K562 (cell line): ENCODE results near the gene EPB41L3. TPM values are rescaled to one million over a fixed set of nuclear protein-coding genes. Genes with fewer than 3 reads are reported as not detected.

Source experiments
- ATAC-seq: fragments of 200-7000 bp; cut with Tn5 transposase; 3 replicates; pipeline ENCODE4 v1.9.1; 2020; ENCODE audit warnings: moderate library complexity
- BruUV-seq: library from RNA; stranded (reverse); fragments of 400-500 nt; replicated peaks from 2 replicates; lab custom pipeline; 2021; lab: Mats Ljungman, UMichigan
- CTCF ChIA-PET: fragments of 300-600 bp; formaldehyde crosslinking; extraction: SDS; loops from one replicate; lab custom pipeline; 2021; ENCODE audit warnings: low intra/inter-chr PET ratio; lab: Yijun Ruan, JAX
- POLR2A ChIA-PET: fragments of 300-600, 350-650 bp; sonication (Branson Sonifier 250); formaldehyde crosslinking; extraction: SDS; loops from one replicate; lab custom pipeline; 2021; ENCODE audit warnings: antibody characterized with exemption, inconsistent platforms; lab: Yijun Ruan, JAX
- DNase-seq, 4 experiments: peaks; one replicate each; pipeline versions ENCODE4 v3.0.0 to v3.0.0-alpha.2; 2011 to 2018; ENCODE audit warnings: low spot score in 3 of 4, mixed read lengths in 3 of 4; ENCODE audit errors: extremely low read depth in 1 of 4
- FAIRE-seq: peaks from 2 replicates; lab custom pipeline; 2011; peaks lifted over from hg19 to GRCh38; lab: Jason Lieb, UNC
- H2AFZ ChIP-seq: 2 replicates; pipeline ENCODE4 v1.6.0; 2011; ENCODE audit warnings: low read depth, low read length, control low read depth, inconsistent platforms
- H3K27ac ChIP-seq: fragments of 200-600 bp; 3 replicates; pipeline ENCODE4 v1.8.0; 2011; ENCODE audit warnings: low read depth, mild to moderate bottlenecking, control low read depth, inconsistent platforms, low read length, moderate library complexity, mixed read lengths; ENCODE audit errors: extremely low read depth
- H3K27me3 ChIP-seq, 2 experiments: fragments of 300-600 bp in 1 of 2; 2 replicates in 1 of 2; 3 replicates in 1 of 2; pipeline versions ENCODE4 v1.6.0 to v1.8.0; 2011; ENCODE audit warnings: inconsistent platforms in 2 of 2, low read length in 2 of 2, mild to moderate bottlenecking in 1 of 2, mixed read lengths in 1 of 2, moderate library complexity in 1 of 2; ENCODE audit not compliant: control insufficient read depth in 2 of 2, insufficient read depth in 2 of 2
- H3K36me3 ChIP-seq: fragments of 300-600 bp; 3 replicates; pipeline ENCODE4 v1.8.0; 2011; ENCODE audit warnings: mild to moderate bottlenecking, low read length, inconsistent platforms; ENCODE audit not compliant: control insufficient read depth, insufficient read depth
- H3K4me1 ChIP-seq, 2 experiments: fragments of 200-600 bp in 1 of 2; replicated peaks in 1 of 2; 2 replicates in 1 of 2; 3 replicates in 1 of 2; pipeline versions ENCODE4 v1.5.1 to v1.8.0; 2011; ENCODE audit warnings: inconsistent platforms in 2 of 2, low read length in 2 of 2, mild to moderate bottlenecking in 1 of 2, mixed read lengths in 1 of 2, moderate library complexity in 1 of 2; ENCODE audit not compliant: control insufficient read depth in 2 of 2, insufficient read depth in 2 of 2
- H3K4me2 ChIP-seq: 2 replicates; pipeline ENCODE4 v1.6.1; 2011; ENCODE audit warnings: low read length, control low read depth, inconsistent platforms, mixed read lengths; ENCODE audit not compliant: insufficient read depth
- H3K4me3 ChIP-seq: fragments of 200-600 bp; sonication (generic), shearing (Covaris generic); 2 replicates; pipeline ENCODE4 v1.5.1; 2016; ENCODE audit warnings: control low read depth, inconsistent platforms
- H3K79me2 ChIP-seq: fragments of 200-600 bp; 3 replicates; pipeline ENCODE4 v1.8.0; 2011; ENCODE audit warnings: low read length, inconsistent platforms; ENCODE audit not compliant: control insufficient read depth, insufficient read depth
- H3K9ac ChIP-seq, 2 experiments: 2 replicates each; pipeline versions ENCODE4 v1.6.0 to v1.6.1; 2011; ENCODE audit warnings: low read depth in 2 of 2, low read length in 2 of 2, control low read depth in 1 of 2, inconsistent platforms in 1 of 2, mild to moderate bottlenecking in 1 of 2, mixed read lengths in 1 of 2; ENCODE audit not compliant: insufficient read depth in 1 of 2
- H3K9me1 ChIP-seq: one replicate; pipeline ENCODE4 v1.6.0; 2011; ENCODE audit warnings: inconsistent platforms, mild to moderate bottlenecking, low read length, moderate library complexity; ENCODE audit not compliant: control insufficient read depth, insufficient read depth
- H3K9me3 ChIP-seq: replicated peaks from 2 replicates; pipeline ENCODE4 v1.5.1; 2011; ENCODE audit warnings: low read depth, low read length, inconsistent platforms; ENCODE audit not compliant: control insufficient read depth, insufficient read depth
- H4K20me1 ChIP-seq: replicated peaks from 2 replicates; pipeline ENCODE4 v1.6.1; 2011; ENCODE audit warnings: low read length, inconsistent platforms, mixed read lengths; ENCODE audit not compliant: control insufficient read depth, insufficient read depth
- ARID1B ChIP-seq: fragments of 450-650 bp; IDR thresholded peaks from 2 replicates; pipeline ENCODE4 v1.6.1; 2016; ENCODE audit warnings: antibody characterized with exemption, mild to moderate bottlenecking, inconsistent platforms
- ASH1L ChIP-seq: fragments of 450-650 bp; IDR thresholded peaks from 2 replicates; pipeline ENCODE4 v1.6.1; 2018; ENCODE audit warnings: borderline replicate concordance, mild to moderate bottlenecking, low read depth; ENCODE audit not compliant: partially characterized antibody
- ATF7 ChIP-seq: fragments of 450-650 bp; IDR thresholded peaks from 2 replicates; pipeline ENCODE4 v1.7.1; 2014; ENCODE audit warnings: mild to moderate bottlenecking, moderate library complexity
- BACH1 ChIP-seq: fragments of 200-800 bp; sonication (Bioruptor generic); IDR thresholded peaks from 2 replicates; pipeline ENCODE4 v1.6.1; 2016; ENCODE audit warnings: missing genetic modification characterization, missing compliant biosample characterization
- ESRRA ChIP-seq: fragments of 450-650 bp; IDR thresholded peaks from 2 replicates; pipeline ENCODE4 v1.6.1; 2014; ENCODE audit warnings: low read depth, mild to moderate bottlenecking, moderate library complexity, borderline replicate concordance
- HNRNPH1 ChIP-seq: fragments of 200-400 bp; formaldehyde crosslinking; optimal IDR thresholded peaks from 2 replicates; pipeline ENCODE3; 2017; ENCODE audit warnings: low read depth, mild to moderate bottlenecking, low read length, moderate library complexity
- KLF1 ChIP-seq: fragments of 450-650 bp; IDR thresholded peaks from 2 replicates; pipeline ENCODE4 v1.6.1; 2016; ENCODE audit warnings: missing genetic modification characterization, missing compliant biosample characterization
- MLX ChIP-seq, 2 experiments: fragments of 450-650 bp in 1 of 2; sonication (generic) in 1 of 2; formaldehyde crosslinking; conservative IDR thresholded peaks; 2 replicates each; pipeline versions ENCODE4 v1.4.0 to v1.8.1; 2020 to 2022; ENCODE audit warnings: mild to moderate bottlenecking in 1 of 2, missing genetic modification reagents in 1 of 2
- MYBL2 ChIP-seq, 2 experiments: fragments of 450-650 bp in 1 of 2; sonication (generic) in 1 of 2; formaldehyde crosslinking in 1 of 2; IDR thresholded peaks; 2 replicates each; pipeline versions ENCODE4 v1.6.1 to v1.8.1; 2017 to 2022; ENCODE audit warnings: borderline replicate concordance in 1 of 2, inconsistent platforms in 1 of 2, low read depth in 1 of 2, mild to moderate bottlenecking in 1 of 2, missing genetic modification reagents in 1 of 2, moderate library complexity in 1 of 2
- NFE2 ChIP-seq: IDR thresholded peaks from 2 replicates; pipeline ENCODE4 v1.6.1; 2014; ENCODE audit warnings: antibody characterized with exemption, low read depth
- NR2C1 ChIP-seq, 2 experiments: fragments of 450-650 bp; IDR thresholded peaks; 2 replicates each; pipeline ENCODE4 v1.6.1; 2017; ENCODE audit warnings: mild to moderate bottlenecking in 2 of 2, antibody characterized with exemption in 1 of 2, inconsistent platforms in 1 of 2, missing compliant biosample characterization in 1 of 2, missing genetic modification characterization in 1 of 2
- PCBP1 ChIP-seq: fragments of 200-400 bp; formaldehyde crosslinking; IDR thresholded peaks from 2 replicates; pipeline ENCODE4 v1.6.1; 2018; ENCODE audit warnings: mild to moderate bottlenecking, low read depth, low read length; ENCODE audit not compliant: poor library complexity, severe bottlenecking
- PML ChIP-seq: IDR thresholded peaks from 2 replicates; pipeline ENCODE4 v1.6.1; 2012; ENCODE audit warnings: low read length, inconsistent platforms
- RCOR1 ChIP-seq, 2 experiments: IDR thresholded peaks; 2 replicates each; pipeline ENCODE4 v1.6.1; 2012; ENCODE audit warnings: low read depth in 2 of 2, low read length in 2 of 2, borderline replicate concordance in 1 of 2, improper control_type of control experiment in 1 of 2
- STAT5B ChIP-seq: fragments of 250-450 bp; sonication (Bioruptor Pico); IDR thresholded peaks from 2 replicates; pipeline ENCODE4 v1.8.0; 2021; ENCODE audit warnings: mild to moderate bottlenecking, inconsistent platforms
- YY1 ChIP-seq, 3 experiments: IDR thresholded peaks; 2 replicates each; pipeline ENCODE4 v1.6.1; 2011; ENCODE audit warnings: low read length in 2 of 3, mild to moderate bottlenecking in 2 of 3, moderate library complexity in 2 of 3, borderline replicate concordance in 1 of 3, control low read depth in 1 of 3, low read depth in 1 of 3; ENCODE audit not compliant: insufficient read depth in 3 of 3, insufficient replicate concordance in 2 of 3, control insufficient read depth in 1 of 3, insufficient read length in 1 of 3; ENCODE audit errors: extremely low read depth in 1 of 3
- ZBTB17 ChIP-seq: fragments of 450-650 bp; formaldehyde crosslinking; IDR thresholded peaks from 2 replicates; pipeline ENCODE4 v1.4.0; 2020; ENCODE audit warnings: mild to moderate bottlenecking
- ZNF695 ChIP-seq: fragments of 450-650 bp; formaldehyde crosslinking; IDR thresholded peaks from 2 replicates; pipeline ENCODE4 v1.4.0; 2020; ENCODE audit warnings: mild to moderate bottlenecking, moderate library complexity
- WGBS: fragments of 100-300 bp; shearing (Covaris generic); methylation state at CpG from one replicate; pipeline ENCODE4 v1.1.6; 2016; ENCODE audit warnings: low coverage, mixed read lengths; ENCODE audit not compliant: insufficient coverage; ENCODE audit errors: missing lambda C conversion rate; 5-methylcytosine and 5-hydroxymethylcytosine counted together
- in situ Hi-C: fragments of 300-500 bp; cut with MboI; formaldehyde crosslinking; loops from 4 replicates; pipeline ENCODE4 v1.15.0; 2018; ENCODE audit warnings: inconsistent platforms, mixed read lengths
- intact Hi-C: fragments of 100-400 bp; cut with micrococcal nuclease; formaldehyde crosslinking; loops from 2 replicates; pipeline ENCODE4 v1.14.2; 2022
- polyA plus RNA-seq, 8 experiments: library from polyadenylated mRNA; depleted of rRNA in 4 of 8; stranded (reverse) in 5 of 8; unstranded in 3 of 8; fragments of >200 nt; fragmentation: Nextera tagmentation in 2 of 8; fragmentation: Illumina TruSeq in 1 of 8; extraction: Ambion mirVana in 2 of 8; extraction: Trizol in 1 of 8; gene quantifications; 2 replicates each; pipeline versions ENCODE4 v1.2.1 to v1.2.3, GENCODE V29; 2011 to 2014; ENCODE audit warnings: inconsistent platforms in 1 of 8, missing spikeins in 1 of 8
- total RNA-seq, 7 experiments: library from RNA; depleted of rRNA in 6 of 7; stranded (reverse); fragments of >200 nt in 6 of 7; fragmentation: Illumina TruSeq in 2 of 7; extraction: Trizol in 2 of 7; gene quantifications; 2 replicates each; pipeline versions ENCODE4 v1.2.1 to v1.2.3, GENCODE V29; 2011 to 2021; ENCODE audit warnings: low replicate concordance in 1 of 7
- TF ChIP-seq, protein P1 (sequence below): fragments of 250-450 bp; sonication (Bioruptor Pico); IDR thresholded peaks from 2 replicates; pipeline ENCODE4 v1.4.0; 2020; ENCODE audit warnings: mild to moderate bottlenecking

EPB41L3 gene
- total and polyA plus RNA-seq, 9 of the 15 experiments (the other 6 are each of a cell fraction or from before 2014, with no cell fraction given), result 0.44 to 0.49 TPM; not detected in 7

GRCh38 chr18:5422626-5423025, 121.2 kb downstream of the EPB41L3 start:
- 0% methylated on average over 3 of the region's 3 CpGs for WGBS
- no peaks in the 10 kb centered on the region for H3K36me3 ChIP-seq
- TF ChIP-seq STAT5B (CRISPR knock-in tag) (no peak), ATF7 (no peak), ESRRA (no peak), NFE2 (no peak), HNRNPH1 (no peak), NR2C1 (IDR thresholded peaks at IDR 0.05) (no peak), NR2C1 (tag; IDR thresholded peaks at IDR 0.05) (no peak), ASH1L (no peak), MLX (CRISPR knock-in tag; conservative IDR thresholded peaks at IDR 0.05) (no peak), KLF1 (no peak), YY1 (IDR thresholded peaks at IDR 0.05; ENCODE audit: borderline replicate concordance in 1 of 3, control insufficient read depth in 1 of 3, extremely low read depth in 1 of 3, insufficient read depth in 3 of 3, insufficient read length in 1 of 3, insufficient replicate concordance in 2 of 3, low read depth in 1 of 3, low read length in 2 of 3) (no peak), MYBL2 (IDR thresholded peaks at IDR 0.05; ENCODE audit: low read depth) (no peak), MYBL2 (CRISPR knock-in tag; IDR thresholded peaks at IDR 0.05; ENCODE audit: borderline replicate concordance) (no peak), ARID1B (no peak), ZNF695 (CRISPR knock-in tag) (no peak), PCBP1 (no peak), RCOR1 (IDR thresholded peaks at IDR 0.05; ENCODE audit: borderline replicate concordance in 1 of 2, low read depth in 2 of 2, low read length in 2 of 2) (no peak), PML (no peak), BACH1 (no peak), ZBTB17 (CRISPR knock-in tag) (no peak)
- TF ChIP-seq, protein P1, sequence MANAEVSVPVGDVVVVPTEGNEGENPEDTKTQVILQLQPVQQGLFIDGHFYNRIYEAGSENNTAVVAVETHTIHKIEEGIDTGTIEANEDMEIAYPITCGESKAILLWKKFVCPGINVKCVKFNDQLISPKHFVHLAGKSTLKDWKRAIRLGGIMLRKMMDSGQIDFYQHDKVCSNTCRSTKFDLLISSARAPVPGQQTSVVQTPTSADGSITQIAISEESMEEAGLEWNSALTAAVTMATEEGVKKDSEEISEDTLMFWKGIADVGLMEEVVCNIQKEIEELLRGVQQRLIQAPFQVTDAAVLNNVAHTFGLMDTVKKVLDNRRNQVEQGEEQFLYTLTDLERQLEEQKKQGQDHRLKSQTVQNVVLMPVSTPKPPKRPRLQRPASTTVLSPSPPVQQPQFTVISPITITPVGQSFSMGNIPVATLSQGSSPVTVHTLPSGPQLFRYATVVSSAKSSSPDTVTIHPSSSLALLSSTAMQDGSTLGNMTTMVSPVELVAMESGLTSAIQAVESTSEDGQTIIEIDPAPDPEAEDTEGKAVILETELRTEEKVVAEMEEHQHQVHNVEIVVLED, result no peak
- FAIRE-seq (no peak), ATAC-seq (no peak), DNase-seq (no peak)
- ChIA-PET CTCF (no interaction called here), POLR2A (no interaction called here)
- no peak overlapping the region for H2AFZ ChIP-seq
- H3K4me2 ChIP-seq, result no peak overlapping the region
- H3K9me1 ChIP-seq, result no peaks in the 10 kb centered on the region
- H3K27me3 ChIP-seq, result no peaks in the 10 kb centered on the region
- H3K9me3 ChIP-seq, result no peaks in the 10 kb centered on the region
- in situ Hi-C loops, result no loop called here
- no peaks in the 10 kb centered on the region for H3K4me1 ChIP-seq
- no peaks in the 10 kb centered on the region for H4K20me1 ChIP-seq
- H3K4me3 ChIP-seq, result no peak overlapping the region
- H3K27ac ChIP-seq, result no peak overlapping the region
- intact Hi-C loops, result no loop called here
- H3K9ac ChIP-seq, result no peak overlapping the region
- no TSS peak for BruUV-seq
- no peaks in the 10 kb centered on the region for H3K79me2 ChIP-seq
